Adrenal gland (tissue), 5 donors: ENCODE measurements around the gene PCDHGB1.

ENCODE experiments used
- CTCF ChIP-seq, 6 experiments: fragments of 450-650 bp in 4 of 6; fragments of 200-600 bp in 2 of 6; sonication (generic) in 1 of 6; IDR thresholded peaks; 1 replicate in 5 of 6; 2 replicates in 1 of 6; pipeline versions ENCODE4 v1.5.1 to v1.8.0; 2016 to 2021; ENCODE audit warnings: antibody characterized with exemption in 6 of 6, mild to moderate bottlenecking in 2 of 6, moderate library complexity in 1 of 6
- POLR2A ChIP-seq, 2 donors: fragments of 450-650 bp; IDR thresholded peaks; one replicate each; pipeline ENCODE4 v1.6.1; 2017; ENCODE audit warnings: antibody characterized with exemption in 2 of 2, mild to moderate bottlenecking in 2 of 2, moderate library complexity in 1 of 2
- donor health status: DM: no; HTN: no; CAD: no.

GRCh38 chr5:141355641-141356040, 5.7 kb downstream of the PCDHGB1 start:
- TF ChIP-seq CTCF (IDR thresholded peaks at IDR 0.05) (no peak), POLR2A (IDR thresholded peaks at IDR 0.05) (no peak)
